ENCODE results near the gene CLIP2. TPM values are rescaled to one million over a fixed set of nuclear protein-coding genes. Genes with fewer than 3 reads are reported as not detected.

CLIP2 gene
- total and polyA plus RNA-seq, 7 donors = 20.7 to 56.4 (median 23.4) TPM

- Histone ChIP-seq H3K36me3 (no peaks in the 10 kb centered on the region), H3K9me3 (no peaks in the 10 kb centered on the region), H3K27me3 (no peaks in the 10 kb centered on the region), H3K4me3 (peak overlapping the region; percentile 47 to 55 (median 54)), H3K27ac (peak overlapping the region in 2 of 4 donors; percentile 33 to 47), H3K4me1 (peaks cover 0 to 19% (median 6%) of the 10 kb centered on the region in 4 donors)
- DNase-seq = no peak
- 0 to 1% methylated on average over 17 of the region's 17 CpGs for WGBS, 2 donors
- intact Hi-C loops (cut with DNase I) = loop anchor here (2.0 kb wide), 1 partner anchor 19 kb away; the partner anchor contains the start of gene CLIP2
- no peak for TF ChIP-seq CTCF (IDR thresholded peaks at IDR 0.05)
- no peak for TF ChIP-seq POLR2A (IDR thresholded peaks at IDR 0.05)
- TF ChIP-seq EP300 (IDR thresholded peaks at IDR 0.05) = no peak
- no peak for TF ChIP-seq POLR2AphosphoS5 (IDR thresholded peaks at IDR 0.05)
Observed at GRCh38 chr7:74269757-74270277, 19.4 kb upstream of the CLIP2 start.

GRCh38 chr7:74271742-74272141, 17.5 kb upstream of the CLIP2 start:
- 23 to 29% methylated on average over 6 of the region's 6 CpGs for WGBS, 2 donors
- no peak for DNase-seq
- H3K36me3 ChIP-seq = no peaks in the 10 kb centered on the region
- H3K4me3 ChIP-seq = no peak overlapping the region
- no peaks in the 10 kb centered on the region for H3K27me3 ChIP-seq
- peaks cover 0 to 19% (median 6%) of the 10 kb centered on the region in 4 donors for H3K4me1 ChIP-seq
- TF ChIP-seq POLR2A (IDR thresholded peaks at IDR 0.05) (no peak), CTCF (IDR thresholded peaks at IDR 0.05) (no peak), EP300 (IDR thresholded peaks at IDR 0.05) (no peak), POLR2AphosphoS5 (IDR thresholded peaks at IDR 0.05) (no peak)
- peak overlapping the region; percentile 65 to 76 (median 68) for H3K27ac ChIP-seq
- intact Hi-C loops (cut with DNase I) = loop anchor here (2.0 kb wide), 1 partner anchor 17 kb away; the partner anchor contains the start of gene CLIP2
- H3K9me3 ChIP-seq = no peaks in the 10 kb centered on the region

- no peaks in the 10 kb centered on the region for H3K27me3 ChIP-seq
- WGBS, 2 donors = 36 to 70% methylated on average over 10 of the region's 10 CpGs
- peak; percentile 21 to 65 (median 62) for TF ChIP-seq POLR2AphosphoS5 (IDR thresholded peaks at IDR 0.05)
- TF ChIP-seq CTCF (IDR thresholded peaks at IDR 0.05) = no peak
- peak in 1 of 4 donors; percentile 1 for TF ChIP-seq EP300 (IDR thresholded peaks at IDR 0.05)
- TF ChIP-seq POLR2A (IDR thresholded peaks at IDR 0.05) = peak in 1 of 2 donors; percentile 4
- DNase-seq = peak; percentile 90
- no peaks in the 10 kb centered on the region for H3K9me3 ChIP-seq
- peak overlapping the region; percentile 65 to 76 (median 68) for H3K27ac ChIP-seq
- H3K36me3 ChIP-seq = no peaks in the 10 kb centered on the region
- no peak overlapping the region for H3K4me3 ChIP-seq
- intact Hi-C loops (cut with DNase I) = no loop called here
- H3K4me1 ChIP-seq = peaks cover 0 to 19% (median 6%) of the 10 kb centered on the region in 4 donors
Observed at GRCh38 chr7:74272305-74273038, 16.7 kb upstream of the CLIP2 start.

GRCh38 chr7:74275401-74275881, 13.8 kb upstream of the CLIP2 start:
- Histone ChIP-seq H3K36me3 (no peaks in the 10 kb centered on the region), H3K4me3 (no peak overlapping the region), H3K27ac (no peak overlapping the region), H3K4me1 (peaks cover 0 to 24% (median 19%) of the 10 kb centered on the region in 4 donors), H3K27me3 (no peaks in the 10 kb centered on the region), H3K9me3 (no peaks in the 10 kb centered on the region)
- intact Hi-C loops (cut with DNase I) = no loop called here
- DNase-seq = no peak
- TF ChIP-seq POLR2AphosphoS5 (IDR thresholded peaks at IDR 0.05) (no peak), CTCF (IDR thresholded peaks at IDR 0.05) (peak in 2 of 4 experiments; percentile 20 to 21)
- 44 to 63% methylated on average over 6 of the region's 6 CpGs for WGBS, 2 donors

Data from sigmoid colon (tissue), 7 donors.